CD4-positive, alpha-beta T cell (primary cell): Measurements from ENCODE around the gene FBXO30. TPM values are rescaled to one million over a fixed set of nuclear protein-coding genes. Genes with fewer than 3 reads are reported as not detected.

Source experiments
- ATAC-seq: fragments of 200-7000 bp; cut with Tn5 transposase; one replicate; pipeline ENCODE4 v1.10.0; 2022; ENCODE audit warnings: mild to moderate bottlenecking; ENCODE audit not compliant: poor library complexity
- CTCF ChIA-PET: fragments of 350-600 bp; sonication (Branson Sonifier 250); formaldehyde crosslinking; loops from one replicate; lab custom pipeline; 2021; ENCODE audit warnings: antibody characterized with exemption, inconsistent platforms; lab: Charles Lee
- POLR2A ChIA-PET: fragments of 350-600 bp; sonication (Branson Sonifier 250); formaldehyde crosslinking; loops from one replicate; lab custom pipeline; 2021; ENCODE audit warnings: antibody characterized with exemption, inconsistent platforms; lab: Charles Lee
- DNase-seq, 14 experiments: peaks; one replicate each; pipeline ENCODE4 v3.0.0-alpha.2; 2013 to 2020; ENCODE audit warnings: mixed read lengths in 2 of 14
- H3K27ac ChIP-seq, 2 donors: one replicate each; pipeline versions ENCODE4 v1.5.1 to v1.7.0; 2013; ENCODE audit warnings: low read length in 2 of 2, low read depth in 1 of 2, mild to moderate bottlenecking in 1 of 2
- H3K27me3 ChIP-seq, 2 experiments: 1 replicate in 1 of 2; 2 replicates in 1 of 2; pipeline versions ENCODE4 v1.6.1 to v1.7.0; 2013; ENCODE audit warnings: low read length in 2 of 2, control low read depth in 1 of 2, mild to moderate bottlenecking in 1 of 2, moderate library complexity in 1 of 2; ENCODE audit not compliant: insufficient read depth in 2 of 2, control insufficient read depth in 1 of 2
- H3K36me3 ChIP-seq: one replicate; pipeline ENCODE4 v1.6.1; 2013; ENCODE audit warnings: low read length, control low read depth; ENCODE audit not compliant: insufficient read depth
- H3K4me1 ChIP-seq: one replicate; pipeline ENCODE4 v1.6.1; 2013; ENCODE audit warnings: low read length, control low read depth; ENCODE audit not compliant: insufficient read depth
- H3K4me3 ChIP-seq: one replicate; pipeline ENCODE4 v1.5.1; 2013; ENCODE audit warnings: mild to moderate bottlenecking, low read length, moderate library complexity
- H3K9me3 ChIP-seq, 2 experiments: 1 replicate in 1 of 2; 2 replicates in 1 of 2; pipeline versions ENCODE4 v1.6.1 to v1.7.0; 2013; ENCODE audit warnings: low read length in 2 of 2, mild to moderate bottlenecking in 2 of 2, control low read depth in 1 of 2, moderate library complexity in 1 of 2; ENCODE audit not compliant: control insufficient read depth in 1 of 2, insufficient read depth in 1 of 2
- H3K27ac Mint-ChIP-seq: one replicate; pipeline ENCODE4 v1.8.0; 2020; ENCODE audit warnings: mixed read lengths
- H3K27me3 Mint-ChIP-seq: one replicate; pipeline ENCODE4 v1.8.0; 2021; ENCODE audit warnings: mixed read lengths
- H3K36me3 Mint-ChIP-seq: one replicate; pipeline ENCODE4 v1.8.0; 2021; ENCODE audit warnings: low read depth, mixed read lengths
- H3K4me1 Mint-ChIP-seq: one replicate; pipeline ENCODE4 v1.8.0; 2021; ENCODE audit warnings: low read depth, mixed read lengths
- H3K4me3 Mint-ChIP-seq: one replicate; pipeline ENCODE4 v1.8.0; 2020; ENCODE audit warnings: mild to moderate bottlenecking, mixed read lengths
- H3K9me3 Mint-ChIP-seq: one replicate; pipeline ENCODE4 v1.8.0; 2020; ENCODE audit warnings: mixed read lengths
- intact Hi-C, 2 experiments: fragments of 100-400 bp; cut with DNase I in 1 of 2; cut with micrococcal nuclease in 1 of 2; formaldehyde crosslinking; loops; one replicate each; pipeline versions ENCODE4 v1.15.1 to v1.9.0; 2023 to 2025; cut with DNase I, micrococcal nuclease
- total RNA-seq, 174 experiments: library from RNA in 2 of 174; stranded (reverse) in 2 of 174; gene quantifications; one replicate each; pipeline ENCODE4 v1.2.3 and lab custom pipeline; 2021 to 2026
- TF ChIP-seq, protein P1 (sequence below): fragments of 200-600 bp; IDR thresholded peaks from one replicate; pipeline ENCODE4 v1.8.0; 2022; ENCODE audit warnings: antibody characterized with exemption, mild to moderate bottlenecking

Gene FBXO30
- total RNA-seq, 2 experiments from 2014 or later = 1.3 to 1.4 TPM

DNA sequence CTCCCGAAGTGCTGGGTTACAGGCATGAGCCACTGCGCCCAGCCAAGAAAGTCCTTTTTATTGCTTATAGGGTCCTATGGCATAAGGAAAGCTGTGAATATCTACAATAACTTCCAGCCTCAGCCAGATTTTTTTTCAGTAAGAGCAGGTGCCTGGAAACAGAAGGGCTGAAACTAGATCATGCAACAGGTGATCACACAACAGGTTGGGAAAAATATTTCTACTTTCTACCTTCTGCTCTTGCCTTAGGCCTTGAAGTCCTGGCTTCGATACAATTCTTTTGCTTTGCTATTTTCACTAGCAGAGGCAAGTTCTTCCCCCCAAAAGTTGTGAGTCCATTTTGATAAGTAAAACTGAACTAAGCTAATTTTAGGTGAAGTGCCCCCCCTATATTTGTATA is 9.7 kb upstream of the FBXO30 start:
- no peaks in the 10 kb centered on the region for H3K4me1 ChIP-seq
- intact Hi-C loops = no loop called here
- H3K9me3 Mint-ChIP-seq = no peaks in the 10 kb centered on the region
- H3K4me3 Mint-ChIP-seq = no peak overlapping the region
- POLR2A ChIA-PET = no interaction called here
- no peak overlapping the region for H3K27ac ChIP-seq
- CTCF ChIA-PET = no interaction called here
- H3K36me3 Mint-ChIP-seq = no peaks in the 10 kb centered on the region
- TF ChIP-seq, protein P1, sequence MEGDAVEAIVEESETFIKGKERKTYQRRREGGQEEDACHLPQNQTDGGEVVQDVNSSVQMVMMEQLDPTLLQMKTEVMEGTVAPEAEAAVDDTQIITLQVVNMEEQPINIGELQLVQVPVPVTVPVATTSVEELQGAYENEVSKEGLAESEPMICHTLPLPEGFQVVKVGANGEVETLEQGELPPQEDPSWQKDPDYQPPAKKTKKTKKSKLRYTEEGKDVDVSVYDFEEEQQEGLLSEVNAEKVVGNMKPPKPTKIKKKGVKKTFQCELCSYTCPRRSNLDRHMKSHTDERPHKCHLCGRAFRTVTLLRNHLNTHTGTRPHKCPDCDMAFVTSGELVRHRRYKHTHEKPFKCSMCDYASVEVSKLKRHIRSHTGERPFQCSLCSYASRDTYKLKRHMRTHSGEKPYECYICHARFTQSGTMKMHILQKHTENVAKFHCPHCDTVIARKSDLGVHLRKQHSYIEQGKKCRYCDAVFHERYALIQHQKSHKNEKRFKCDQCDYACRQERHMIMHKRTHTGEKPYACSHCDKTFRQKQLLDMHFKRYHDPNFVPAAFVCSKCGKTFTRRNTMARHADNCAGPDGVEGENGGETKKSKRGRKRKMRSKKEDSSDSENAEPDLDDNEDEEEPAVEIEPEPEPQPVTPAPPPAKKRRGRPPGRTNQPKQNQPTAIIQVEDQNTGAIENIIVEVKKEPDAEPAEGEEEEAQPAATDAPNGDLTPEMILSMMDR = no peak
- no peak overlapping the region for H3K4me3 ChIP-seq
- H3K27me3 Mint-ChIP-seq = no peaks in the 10 kb centered on the region
- DNase-seq (no peak), ATAC-seq (no peak)
- no peak overlapping the region for H3K27ac Mint-ChIP-seq
- no peaks in the 10 kb centered on the region for H3K27me3 ChIP-seq
- H3K4me1 Mint-ChIP-seq = no peaks in the 10 kb centered on the region
- H3K36me3 ChIP-seq = no peaks in the 10 kb centered on the region
- no peaks in the 10 kb centered on the region for H3K9me3 ChIP-seq

GRCh38 chr6:145823328-145823944 is 8.8 kb upstream of the FBXO30 start:
- DNase-seq (no peak), ATAC-seq (no peak)
- H3K9me3 Mint-ChIP-seq = no peaks in the 10 kb centered on the region
- no peaks in the 10 kb centered on the region for H3K4me1 ChIP-seq
- TF ChIP-seq, protein P1 = no peak
- H3K27ac ChIP-seq = no peak overlapping the region
- no peak overlapping the region for H3K4me3 Mint-ChIP-seq
- no peaks in the 10 kb centered on the region for H3K27me3 Mint-ChIP-seq
- H3K4me1 Mint-ChIP-seq = peaks cover 1% of the 10 kb centered on the region
- ChIA-PET POLR2A (no interaction called here), CTCF (no interaction called here)
- no peaks in the 10 kb centered on the region for H3K36me3 Mint-ChIP-seq
- no peak overlapping the region for H3K4me3 ChIP-seq
- intact Hi-C loops = no loop called here
- no peaks in the 10 kb centered on the region for H3K9me3 ChIP-seq
- no peak overlapping the region for H3K27ac Mint-ChIP-seq
- no peaks in the 10 kb centered on the region for H3K36me3 ChIP-seq
- no peaks in the 10 kb centered on the region for H3K27me3 ChIP-seq

DNA sequence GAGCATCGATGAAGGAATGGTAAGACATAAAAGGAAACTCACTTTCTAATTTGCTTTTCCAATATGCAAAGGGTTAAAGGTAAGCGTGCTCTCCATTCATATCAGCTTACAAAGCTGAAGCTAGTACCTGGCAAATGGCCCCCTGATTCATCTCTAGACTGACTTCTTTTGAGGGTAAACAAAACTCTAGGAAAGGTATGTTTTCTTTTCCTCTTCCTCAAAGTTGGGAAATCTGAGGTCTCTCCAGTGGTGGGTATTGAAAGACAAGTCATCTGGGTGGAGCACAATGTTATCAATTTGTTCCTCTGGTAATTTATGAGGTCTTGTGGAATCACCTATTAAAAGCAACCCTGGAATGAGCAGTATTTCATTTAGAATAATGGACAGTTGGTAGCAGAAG is 7.9 kb upstream of the FBXO30 start:
- no peaks in the 10 kb centered on the region for H3K36me3 Mint-ChIP-seq
- peaks cover 9% of the 10 kb centered on the region for H3K4me1 Mint-ChIP-seq
- ATAC-seq (no peak), DNase-seq (no peak)
- intact Hi-C loops = no loop called here
- H3K27me3 Mint-ChIP-seq = no peaks in the 10 kb centered on the region
- Histone ChIP-seq H3K9me3 (no peaks in the 10 kb centered on the region), H3K4me3 (no peak overlapping the region), H3K27ac (no peak overlapping the region), H3K4me1 (no peaks in the 10 kb centered on the region), H3K36me3 (no peaks in the 10 kb centered on the region), H3K27me3 (no peaks in the 10 kb centered on the region)
- CTCF ChIA-PET = no interaction called here
- no peak overlapping the region for H3K27ac Mint-ChIP-seq
- TF ChIP-seq, protein P1 = no peak
- H3K4me3 Mint-ChIP-seq = no peak overlapping the region
- POLR2A ChIA-PET = no interaction called here
- H3K9me3 Mint-ChIP-seq = no peaks in the 10 kb centered on the region
